Spleen (tissue), 13 donors: ENCODE data around the gene RNFT1. TPM values are rescaled to one million over a fixed set of nuclear protein-coding genes. Genes with fewer than 3 reads are reported as not detected.
A peak's percentile ranks its signal among the peaks of the same experiment; 100 is the strongest.
"Not testable (repeated sequence)": the region's sequence is repeated elsewhere in the genome, so short reads cannot be mapped to it uniquely, and the experiment has no call there.

Source experiments
- DNase-seq: peaks from one replicate; pipeline ENCODE4 v3.0.0-alpha.2; 2020
- H3K27ac ChIP-seq, 8 donors: fragments of 200-600 bp; sonication (generic) in 7 of 8; 1 replicate in 4 of 8; 2 replicates in 4 of 8; pipeline versions ENCODE4 v1.5.0 to v1.8.0; 2016 to 2021; ENCODE audit warnings: inconsistent platforms in 4 of 8, mild to moderate bottlenecking in 4 of 8, moderate library complexity in 1 of 8
- H3K27me3 ChIP-seq, 7 donors: fragments of 200-600 bp; sonication (generic) in 6 of 7; replicated peaks in 1 of 7; 1 replicate in 4 of 7; 2 replicates in 3 of 7; pipeline versions ENCODE4 v1.5.0 to v1.8.0; 2016 to 2021; ENCODE audit warnings: inconsistent platforms in 3 of 7, mild to moderate bottlenecking in 1 of 7
- H3K36me3 ChIP-seq, 6 donors: fragments of 200-600 bp; sonication (generic) in 5 of 6; 1 replicate in 4 of 6; 2 replicates in 2 of 6; pipeline versions ENCODE4 v1.5.0 to v1.8.0; 2016 to 2021; ENCODE audit warnings: inconsistent platforms in 2 of 6
- H3K4me1 ChIP-seq, 6 donors: fragments of 200-600 bp; sonication (generic) in 5 of 6; 1 replicate in 3 of 6; 2 replicates in 3 of 6; pipeline versions ENCODE4 v1.5.0 to v1.8.0; 2016 to 2021; ENCODE audit warnings: inconsistent platforms in 3 of 6
- H3K4me3 ChIP-seq, 8 donors: fragments of 200-600 bp; sonication (generic) in 7 of 8; 1 replicate in 4 of 8; 2 replicates in 4 of 8; pipeline versions ENCODE4 v1.5.0 to v1.8.0; 2016 to 2021; ENCODE audit warnings: inconsistent platforms in 4 of 8, mild to moderate bottlenecking in 4 of 8, moderate library complexity in 2 of 8
- H3K9me3 ChIP-seq, 8 donors: fragments of 200-600 bp; sonication (generic) in 7 of 8; 1 replicate in 4 of 8; 2 replicates in 4 of 8; pipeline versions ENCODE4 v1.5.0 to v1.8.0; 2016 to 2021; ENCODE audit warnings: inconsistent platforms in 4 of 8
- POLR2A ChIP-seq, 3 donors: fragments of 450-650 bp; IDR thresholded peaks; one replicate each; pipeline ENCODE4 v1.5.1; 2017; ENCODE audit warnings: antibody characterized with exemption in 3 of 3, mild to moderate bottlenecking in 1 of 3
- POLR2AphosphoS5 ChIP-seq, 3 donors: sonication (generic); formaldehyde crosslinking; IDR thresholded peaks; one replicate each; pipeline ENCODE4 v1.5.1; 2017; ENCODE audit warnings: antibody characterized with exemption in 3 of 3
- WGBS, 5 donors: extraction: QIAGEN DNeasy Blood & Tissue Kit in 3 of 5; methylation state at CpG; one replicate each; pipeline versions ENCODE4 v1.1.5 to v1.1.7; 2013 to 2018; 5-methylcytosine and 5-hydroxymethylcytosine counted together
- intact Hi-C: fragments of 100-400 bp; cut with DNase I; formaldehyde crosslinking; loops from one replicate; pipeline ENCODE4 v1.15.0; 2023; ENCODE audit warnings: low total_unique reads
- long read RNA-seq, 2 donors: transcript quantifications; one replicate each; lab custom pipeline, GENCODE V29; 2026
- polyA plus RNA-seq, 3 donors: library from polyadenylated mRNA; stranded (reverse); fragments of 200-250 nt; gene quantifications; one replicate each; pipeline ENCODE4 v1.2.1, GENCODE V29; 2013
- total RNA-seq, 7 donors: library from RNA; depleted of rRNA in 3 of 7; stranded (reverse); fragments of >200 nt in 3 of 7; fragmentation: NEBNext Ultra II Directional in 4 of 7; extraction: Animal tissue kit (Norgen Biotek cat#: 25700) in 4 of 7; gene quantifications; one replicate each; pipeline versions ENCODE4 v1.1.0 to v1.2.1, GENCODE V29; 2016 to 2021
- TF ChIP-seq, protein P1 (sequence below), 11 experiments: fragments of 200-600 bp in 7 of 11; fragments of 450-650 bp in 4 of 11; sonication (generic) in 4 of 11; IDR thresholded peaks in 8 of 11; conservative IDR thresholded peaks in 3 of 11; 1 replicate in 7 of 11; 2 replicates in 4 of 11; pipeline versions ENCODE4 v1.4.0 to v1.8.0; 2016 to 2021; ENCODE audit warnings: antibody characterized with exemption in 11 of 11, inconsistent platforms in 4 of 11, mild to moderate bottlenecking in 1 of 11
- donor health status: healthy with polysubstance abuse.
- donor health status: DM: no; HTN: no; CAD: no; lungs with moderate emphysema.
- donor health status: DM: no; HTN: no; CAD: no.
- donor health status: Bipolar disorder and iron deficiency.
- donor health status: healthy.
- donor health status: DM: no; HTN: no; CAD: no.
- donor health status: DM: yes; HTN: yes; CAD: no.

RNFT1 gene, protein sequence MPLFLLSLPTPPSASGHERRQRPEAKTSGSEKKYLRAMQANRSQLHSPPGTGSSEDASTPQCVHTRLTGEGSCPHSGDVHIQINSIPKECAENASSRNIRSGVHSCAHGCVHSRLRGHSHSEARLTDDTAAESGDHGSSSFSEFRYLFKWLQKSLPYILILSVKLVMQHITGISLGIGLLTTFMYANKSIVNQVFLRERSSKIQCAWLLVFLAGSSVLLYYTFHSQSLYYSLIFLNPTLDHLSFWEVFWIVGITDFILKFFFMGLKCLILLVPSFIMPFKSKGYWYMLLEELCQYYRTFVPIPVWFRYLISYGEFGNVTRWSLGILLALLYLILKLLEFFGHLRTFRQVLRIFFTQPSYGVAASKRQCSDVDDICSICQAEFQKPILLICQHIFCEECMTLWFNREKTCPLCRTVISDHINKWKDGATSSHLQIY
- 10 to 100 TPM; 15.3 to 38.9 (median 21.1) TPM for total RNA-seq
- 10 to 100 TPM; 18.1 to 35.5 (median 28.3) TPM for polyA plus RNA-seq
- long read RNA-seq, donor 1, partial matches to known transcripts = 0 of 6 reads
- long read RNA-seq, donor 1, other reads (novel, unspliced or antisense) = 0 of 6 reads
- long read RNA-seq, donor 2, transcript RNFT1-201 (9 exons, 2,101 nt) = major isoform, 7 of 15 reads
- long read RNA-seq, donor 2, partial matches to known transcripts = 5 of 15 reads
- long read RNA-seq, donor 2, other reads (novel, unspliced or antisense) = 0 of 15 reads

DNA sequence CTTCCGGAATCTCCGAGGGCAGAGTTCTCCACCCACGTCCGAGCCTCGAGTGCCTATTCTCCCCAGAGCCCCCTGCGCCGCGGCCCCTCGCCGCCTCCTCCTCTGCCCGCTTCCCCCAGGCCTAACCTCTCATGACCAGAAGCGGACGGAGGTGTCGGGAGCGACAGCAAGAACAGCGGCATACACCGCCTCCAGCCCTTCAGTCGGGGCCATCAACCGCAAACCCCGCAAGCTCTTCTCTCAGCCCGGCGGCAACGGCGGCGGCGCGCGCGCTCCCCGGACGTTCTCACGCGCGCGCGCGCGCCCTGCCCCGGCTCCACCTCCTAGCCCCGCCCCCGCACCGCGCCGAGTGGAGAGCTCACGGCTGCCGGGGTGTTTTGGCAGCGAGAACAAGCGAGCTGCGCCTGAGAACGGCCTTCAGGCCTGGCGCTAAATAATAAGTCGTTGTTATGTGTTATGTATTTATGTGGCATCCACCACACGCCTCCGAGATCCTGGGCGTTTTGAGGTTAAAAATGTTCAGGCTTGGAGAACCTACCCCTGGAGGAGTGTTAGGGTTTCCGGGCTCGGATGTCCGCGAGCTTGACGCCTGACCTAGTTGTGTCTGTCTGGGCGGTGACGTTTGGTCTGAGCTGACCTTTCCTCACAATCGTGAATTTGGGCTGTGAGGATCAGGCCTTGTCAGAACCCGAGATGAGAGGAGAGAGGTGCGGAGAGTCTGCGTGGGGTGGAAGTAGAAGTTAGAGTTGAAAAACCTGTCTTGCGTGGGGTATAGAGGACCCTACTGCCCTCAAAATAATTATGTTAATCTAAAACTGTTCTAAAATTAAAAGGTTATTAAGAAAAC lies at the start of gene RNFT1:
RNFT1 (minus strand) TSS at position 259 of the 847 bp plus-strand sequence; CDS start at position 182, 77 bp downstream.
- whole genome bisulfite sequencing, 5 donors = 2 to 3% (median 2%) methylated on average over 46 to 67 of the region's 67 CpGs
- Histone ChIP-seq H3K27me3 (no peaks in the 10 kb centered on the region), H3K4me3 (peak within 1 kb of the TSS; percentile 42 to 77 (median 68)), H3K36me3 (peaks cover 0 to 24% (median 0%) of the 10 kb centered on the region in 6 donors), H3K4me1 (peaks cover 13 to 36% (median 22%) of the 10 kb centered on the region in 6 donors), H3K9me3 (no peaks in the 10 kb centered on the region), H3K27ac (peak within 1 kb of the TSS; percentile 81 to 97 (median 93))
- peak; percentile 97 for DNase-seq
- peak in 1 of 3 donors; percentile 53 for TF ChIP-seq POLR2A (IDR thresholded peaks at IDR 0.05)
- peak; percentile 86 to 90 (median 88) for TF ChIP-seq POLR2AphosphoS5 (IDR thresholded peaks at IDR 0.05)
- TF ChIP-seq, protein P1, sequence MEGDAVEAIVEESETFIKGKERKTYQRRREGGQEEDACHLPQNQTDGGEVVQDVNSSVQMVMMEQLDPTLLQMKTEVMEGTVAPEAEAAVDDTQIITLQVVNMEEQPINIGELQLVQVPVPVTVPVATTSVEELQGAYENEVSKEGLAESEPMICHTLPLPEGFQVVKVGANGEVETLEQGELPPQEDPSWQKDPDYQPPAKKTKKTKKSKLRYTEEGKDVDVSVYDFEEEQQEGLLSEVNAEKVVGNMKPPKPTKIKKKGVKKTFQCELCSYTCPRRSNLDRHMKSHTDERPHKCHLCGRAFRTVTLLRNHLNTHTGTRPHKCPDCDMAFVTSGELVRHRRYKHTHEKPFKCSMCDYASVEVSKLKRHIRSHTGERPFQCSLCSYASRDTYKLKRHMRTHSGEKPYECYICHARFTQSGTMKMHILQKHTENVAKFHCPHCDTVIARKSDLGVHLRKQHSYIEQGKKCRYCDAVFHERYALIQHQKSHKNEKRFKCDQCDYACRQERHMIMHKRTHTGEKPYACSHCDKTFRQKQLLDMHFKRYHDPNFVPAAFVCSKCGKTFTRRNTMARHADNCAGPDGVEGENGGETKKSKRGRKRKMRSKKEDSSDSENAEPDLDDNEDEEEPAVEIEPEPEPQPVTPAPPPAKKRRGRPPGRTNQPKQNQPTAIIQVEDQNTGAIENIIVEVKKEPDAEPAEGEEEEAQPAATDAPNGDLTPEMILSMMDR (IDR thresholded peaks at IDR 0.05 in 8 of 11, conservative IDR thresholded peaks at IDR 0.05 in 3 of 11) = no peak
- intact Hi-C loops = no loop called here

DNA sequence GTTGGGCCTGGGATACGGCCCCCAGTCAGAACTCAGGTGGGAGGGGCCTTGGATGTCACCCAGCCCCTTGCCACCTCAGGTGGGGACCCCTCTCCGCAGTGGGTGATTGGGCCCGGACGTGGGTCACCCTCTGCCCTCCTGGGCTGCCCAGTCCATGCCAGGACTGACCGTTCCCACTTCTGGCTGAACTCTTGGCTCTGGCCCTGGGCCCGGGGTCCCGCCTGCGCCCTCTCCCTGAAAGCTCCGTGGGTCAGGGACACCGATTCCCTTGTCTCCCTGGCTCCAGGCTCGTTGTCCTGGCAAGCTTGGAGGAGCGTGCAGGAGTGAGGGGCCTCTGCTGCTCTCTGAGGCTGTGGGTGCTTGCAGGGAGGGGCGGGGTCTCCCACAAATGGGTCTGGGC lies 44.8 kb upstream of the RNFT1 start:
- WGBS, 5 donors = 81 to 90% methylated on average over 3 to 7 of the region's 13 CpGs; no CpG with 5 or more reads in 3 of the 5 donors

DNA sequence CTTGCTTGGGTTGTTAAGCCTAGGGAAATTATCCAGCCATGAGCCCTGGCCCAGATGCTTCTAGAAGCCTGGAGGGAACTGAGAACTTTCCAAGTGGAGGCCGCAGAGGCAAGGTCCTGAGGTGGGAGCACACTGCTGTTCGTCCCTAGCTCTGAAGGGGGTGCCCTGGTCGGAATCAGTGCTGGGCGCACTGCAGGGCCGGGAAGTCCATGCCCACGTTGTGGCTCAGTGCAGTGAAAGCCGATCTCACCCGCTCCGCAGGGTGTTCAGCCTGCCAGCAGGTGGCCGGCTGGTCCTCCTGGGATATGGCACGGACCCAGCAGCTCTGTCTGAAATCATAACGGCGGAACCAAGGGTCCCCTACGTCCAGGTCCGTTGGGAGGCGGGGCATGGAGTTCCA lies 43.8 kb upstream of the RNFT1 start:
- H3K4me1 ChIP-seq, intact Hi-C loops, H3K27me3 ChIP-seq, H3K27ac ChIP-seq, H3K36me3 ChIP-seq, H3K9me3 ChIP-seq, H3K4me3 ChIP-seq, DNase-seq: not testable (repeated sequence)
- WGBS, 5 donors = 77 to 94% (median 87%) methylated on average over 3 to 8 of the region's 16 CpGs; no CpG with 5 or more reads in 2 of the 5 donors

More for the DNA sequence above, 44.8 kb upstream of the RNFT1 start:
- H3K27me3 ChIP-seq, H3K4me1 ChIP-seq, intact Hi-C loops, DNase-seq, H3K9me3 ChIP-seq, H3K36me3 ChIP-seq, H3K27ac ChIP-seq, H3K4me3 ChIP-seq: not testable (repeated sequence)

DNA sequence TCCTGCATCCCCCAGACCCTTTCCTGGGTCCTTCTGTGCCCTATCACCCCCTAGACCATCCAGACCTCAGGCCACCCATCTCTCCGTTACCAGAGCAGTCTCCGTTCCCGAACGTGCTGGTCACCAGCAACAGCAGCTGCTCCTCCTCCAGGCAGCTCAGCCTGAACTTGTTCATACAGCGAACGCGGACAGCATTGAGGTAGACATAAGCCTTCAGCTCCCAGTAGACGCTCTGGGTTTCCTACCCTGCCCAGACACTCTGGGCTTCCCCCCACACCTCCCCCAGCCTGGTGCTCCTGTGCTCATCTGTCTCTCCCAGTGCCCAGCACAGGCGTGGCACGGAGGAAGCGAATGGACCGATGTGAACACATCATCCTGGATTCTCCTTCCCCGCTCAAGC lies 41.6 kb upstream of the RNFT1 start:
- Histone ChIP-seq H3K27me3 (no peaks in the 10 kb centered on the region), H3K4me3 (no peak overlapping the region), H3K9me3 (no peaks in the 10 kb centered on the region), H3K36me3 (no peaks in the 10 kb centered on the region), H3K27ac (no peak overlapping the region), H3K4me1 (no peaks in the 10 kb centered on the region)
- intact Hi-C loops = no loop called here
- DNase-seq = no peak
- 88 to 97% (median 93%) methylated on average over 8 to 13 of the region's 13 CpGs for WGBS, 5 donors
- TF ChIP-seq POLR2AphosphoS5 (IDR thresholded peaks at IDR 0.05) = no peak
- TF ChIP-seq, protein P1 (IDR thresholded peaks at IDR 0.05 in 8 of 11, conservative IDR thresholded peaks at IDR 0.05 in 3 of 11) = no peak
- no peak for TF ChIP-seq POLR2A (IDR thresholded peaks at IDR 0.05)

DNA sequence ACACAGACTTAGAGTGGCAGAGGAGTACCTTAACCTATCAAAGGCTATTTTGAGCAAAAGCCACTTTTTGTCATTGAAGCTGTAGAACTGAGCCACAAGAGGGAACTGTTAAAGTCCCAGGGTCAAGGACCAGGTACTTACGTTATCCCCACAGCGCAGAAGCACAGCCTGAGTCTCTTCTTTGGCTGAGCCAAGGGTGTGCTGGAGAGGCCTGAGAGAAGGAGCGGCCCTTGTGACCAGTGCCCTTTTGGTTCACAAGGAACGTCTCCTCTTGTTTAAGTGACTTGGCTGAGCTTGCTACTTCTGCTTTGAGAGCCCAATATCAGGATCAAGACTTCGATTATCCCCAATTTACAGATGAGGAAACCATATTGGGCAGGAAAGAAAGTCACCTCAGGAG lies 40.0 kb upstream of the RNFT1 start:
- WGBS, 5 donors = 73 to 85% (median 81%) methylated on average over 5 of the region's 5 CpGs
- H3K27me3 ChIP-seq, H3K4me1 ChIP-seq, H3K9me3 ChIP-seq, intact Hi-C loops, H3K36me3 ChIP-seq, DNase-seq, H3K27ac ChIP-seq, H3K4me3 ChIP-seq: not testable (repeated sequence)

DNA sequence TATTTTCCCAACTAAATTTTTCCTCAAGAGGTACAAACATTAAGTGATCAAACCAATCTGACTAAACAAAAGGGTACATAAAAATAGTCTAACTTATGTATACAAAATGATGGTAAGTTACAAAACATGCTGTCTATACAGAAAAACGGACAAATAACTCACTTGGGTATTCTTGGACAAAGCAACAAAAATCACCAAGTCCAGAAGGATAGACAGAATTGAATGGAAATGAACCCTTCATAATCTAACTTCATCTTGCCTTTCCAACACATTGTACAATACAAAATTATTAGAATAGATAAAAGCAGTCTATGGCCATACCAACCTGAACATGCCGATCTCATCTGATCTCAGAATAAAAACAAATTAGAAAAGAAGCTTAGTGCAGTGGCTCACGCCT lies 37.9 kb upstream of the RNFT1 start:
- 83 to 94% (median 90%) methylated on average over 3 of the region's 3 CpGs for WGBS, 5 donors
- H3K4me3 ChIP-seq, H3K36me3 ChIP-seq, H3K27ac ChIP-seq, H3K9me3 ChIP-seq, H3K4me1 ChIP-seq, H3K27me3 ChIP-seq, DNase-seq, intact Hi-C loops: not testable (repeated sequence)

DNA sequence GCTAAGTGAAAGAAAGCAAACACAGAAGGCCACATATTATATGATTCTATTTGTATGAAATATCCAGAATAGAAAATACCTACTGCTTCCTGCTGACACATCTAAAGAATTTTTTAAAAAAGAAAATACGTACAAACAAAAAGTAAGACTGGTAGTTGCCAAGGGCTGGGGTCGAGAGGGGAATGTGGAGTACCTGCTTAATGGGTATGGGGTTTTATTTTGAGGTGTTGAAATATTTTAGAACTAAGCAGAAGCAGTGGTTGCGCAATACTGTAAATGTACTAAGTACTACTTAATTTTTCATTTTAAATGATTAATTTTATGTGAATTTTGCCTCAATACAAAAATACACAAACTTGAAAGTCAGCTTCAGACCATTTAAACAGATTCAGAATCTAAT lies 32.1 kb upstream of the RNFT1 start:
- intact Hi-C loops, H3K36me3 ChIP-seq, H3K4me3 ChIP-seq, H3K4me1 ChIP-seq, DNase-seq, H3K9me3 ChIP-seq, H3K27me3 ChIP-seq, H3K27ac ChIP-seq: not testable (repeated sequence)
- WGBS, 5 donors = 54 to 86% (median 76%) methylated on average over 2 to 3 of the region's 3 CpGs

DNA sequence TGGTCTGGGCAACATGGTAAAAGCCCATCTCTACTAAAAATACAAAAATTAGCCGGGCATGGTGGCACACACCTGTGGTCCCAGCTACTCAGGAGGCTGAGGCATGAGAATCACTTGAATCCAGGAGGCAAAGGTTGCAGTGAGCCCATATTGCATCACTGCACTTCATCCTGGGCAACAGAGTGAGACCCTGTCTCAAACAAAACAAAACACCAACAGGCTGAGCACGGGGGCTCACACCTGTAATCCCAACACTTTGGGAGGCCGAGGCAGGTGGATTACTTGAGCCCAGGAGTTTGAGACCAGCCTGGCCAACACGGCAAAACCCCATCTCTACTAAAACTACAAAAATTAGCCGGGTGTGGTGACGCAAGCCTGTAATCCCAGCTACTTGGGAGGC lies 10.6 kb upstream of the RNFT1 start:
- 68 to 96% (median 89%) methylated on average over 2 to 6 of the region's 6 CpGs for WGBS, 5 donors
- H3K4me3 ChIP-seq, H3K4me1 ChIP-seq, H3K27me3 ChIP-seq, H3K36me3 ChIP-seq, DNase-seq, H3K27ac ChIP-seq, intact Hi-C loops, H3K9me3 ChIP-seq: not testable (repeated sequence)
